Lower leg skin (tissue), 3 donors: ENCODE data around the gene RPL32.

Source experiments
- POLR2A ChIP-seq, 2 donors: fragments of 450-650 bp; IDR thresholded peaks; one replicate each; pipeline ENCODE4 v1.6.1; 2016 to 2017; ENCODE audit warnings: antibody characterized with exemption in 2 of 2, mild to moderate bottlenecking in 1 of 2, moderate library complexity in 1 of 2
- TF ChIP-seq, protein P1 (sequence below), 3 donors: fragments of 450-650 bp; IDR thresholded peaks; one replicate each; pipeline ENCODE4 v1.5.1; 2016; ENCODE audit warnings: antibody characterized with exemption in 3 of 3, mild to moderate bottlenecking in 3 of 3, moderate library complexity in 2 of 3

GRCh38 chr3:12818773-12819172 is 22.6 kb downstream of the RPL32 start:
- TF ChIP-seq, protein P1, sequence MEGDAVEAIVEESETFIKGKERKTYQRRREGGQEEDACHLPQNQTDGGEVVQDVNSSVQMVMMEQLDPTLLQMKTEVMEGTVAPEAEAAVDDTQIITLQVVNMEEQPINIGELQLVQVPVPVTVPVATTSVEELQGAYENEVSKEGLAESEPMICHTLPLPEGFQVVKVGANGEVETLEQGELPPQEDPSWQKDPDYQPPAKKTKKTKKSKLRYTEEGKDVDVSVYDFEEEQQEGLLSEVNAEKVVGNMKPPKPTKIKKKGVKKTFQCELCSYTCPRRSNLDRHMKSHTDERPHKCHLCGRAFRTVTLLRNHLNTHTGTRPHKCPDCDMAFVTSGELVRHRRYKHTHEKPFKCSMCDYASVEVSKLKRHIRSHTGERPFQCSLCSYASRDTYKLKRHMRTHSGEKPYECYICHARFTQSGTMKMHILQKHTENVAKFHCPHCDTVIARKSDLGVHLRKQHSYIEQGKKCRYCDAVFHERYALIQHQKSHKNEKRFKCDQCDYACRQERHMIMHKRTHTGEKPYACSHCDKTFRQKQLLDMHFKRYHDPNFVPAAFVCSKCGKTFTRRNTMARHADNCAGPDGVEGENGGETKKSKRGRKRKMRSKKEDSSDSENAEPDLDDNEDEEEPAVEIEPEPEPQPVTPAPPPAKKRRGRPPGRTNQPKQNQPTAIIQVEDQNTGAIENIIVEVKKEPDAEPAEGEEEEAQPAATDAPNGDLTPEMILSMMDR (IDR thresholded peaks at IDR 0.05), result no peak
- TF ChIP-seq POLR2A (IDR thresholded peaks at IDR 0.05), result no peak
